SK-N-SH (cell line): ENCODE data around the gene IRAK3.

ENCODE experiments used
- EZH2phosphoT487 ChIP-seq: fragments of 200-600 bp; sonication (generic); IDR thresholded peaks from 2 replicates; pipeline ENCODE4 v1.6.1; 2017; ENCODE audit warnings: low read depth, mixed run types, mild to moderate bottlenecking, antibody characterized with exemption, moderate library complexity, borderline replicate concordance
- IRF3 ChIP-seq: fragments of 150-350 bp; IDR thresholded peaks from 2 replicates; pipeline ENCODE4 v1.6.1; 2016; ENCODE audit warnings: mild to moderate bottlenecking, low read depth, low read length
- MXI1 ChIP-seq: IDR thresholded peaks from 2 replicates; pipeline ENCODE4 v1.6.1; 2012; ENCODE audit warnings: mild to moderate bottlenecking, low read depth, low read length, improper control_type of control experiment
- NFIC ChIP-seq: IDR thresholded peaks from 2 replicates; pipeline ENCODE4 v1.4.0; 2012; ENCODE audit warnings: borderline replicate concordance
- PBX3 ChIP-seq: IDR thresholded peaks from 2 replicates; pipeline ENCODE4; 2012
- RCOR1 ChIP-seq: fragments of 150-350 bp; IDR thresholded peaks from 2 replicates; pipeline ENCODE4 v1.6.1; 2017; ENCODE audit warnings: antibody characterized with exemption, low read length
- RFX5 ChIP-seq: IDR thresholded peaks from 2 replicates; pipeline ENCODE4 v1.6.1; 2012; ENCODE audit warnings: mild to moderate bottlenecking, improper control_type of control experiment, low read length
- TEAD4 ChIP-seq: IDR thresholded peaks from 2 replicates; pipeline ENCODE4 v1.4.0; 2012; ENCODE audit warnings: mild to moderate bottlenecking, borderline replicate concordance; ENCODE audit not compliant: insufficient read depth
- TF ChIP-seq, protein P1 (sequence below): fragments of 200-600 bp; sonication (generic); IDR thresholded peaks from 2 replicates; pipeline ENCODE4 v1.6.1; 2017; ENCODE audit warnings: antibody characterized with exemption, mild to moderate bottlenecking, moderate library complexity

- TF ChIP-seq, protein P1, sequence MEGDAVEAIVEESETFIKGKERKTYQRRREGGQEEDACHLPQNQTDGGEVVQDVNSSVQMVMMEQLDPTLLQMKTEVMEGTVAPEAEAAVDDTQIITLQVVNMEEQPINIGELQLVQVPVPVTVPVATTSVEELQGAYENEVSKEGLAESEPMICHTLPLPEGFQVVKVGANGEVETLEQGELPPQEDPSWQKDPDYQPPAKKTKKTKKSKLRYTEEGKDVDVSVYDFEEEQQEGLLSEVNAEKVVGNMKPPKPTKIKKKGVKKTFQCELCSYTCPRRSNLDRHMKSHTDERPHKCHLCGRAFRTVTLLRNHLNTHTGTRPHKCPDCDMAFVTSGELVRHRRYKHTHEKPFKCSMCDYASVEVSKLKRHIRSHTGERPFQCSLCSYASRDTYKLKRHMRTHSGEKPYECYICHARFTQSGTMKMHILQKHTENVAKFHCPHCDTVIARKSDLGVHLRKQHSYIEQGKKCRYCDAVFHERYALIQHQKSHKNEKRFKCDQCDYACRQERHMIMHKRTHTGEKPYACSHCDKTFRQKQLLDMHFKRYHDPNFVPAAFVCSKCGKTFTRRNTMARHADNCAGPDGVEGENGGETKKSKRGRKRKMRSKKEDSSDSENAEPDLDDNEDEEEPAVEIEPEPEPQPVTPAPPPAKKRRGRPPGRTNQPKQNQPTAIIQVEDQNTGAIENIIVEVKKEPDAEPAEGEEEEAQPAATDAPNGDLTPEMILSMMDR, result no peak
- TF ChIP-seq EZH2phosphoT487 (no peak), PBX3 (no peak), IRF3 (no peak), TEAD4 (no peak), RCOR1 (no peak), RFX5 (no peak), NFIC (no peak), MXI1 (no peak)
Observed at GRCh38 chr12:66289485-66289884, 100.5 kb downstream of the IRAK3 start.
